Measurements from ENCODE around the gene MEIS1.

The MEIS1 gene

GRCh38 chr2:66567729-66568128 is 132.8 kb downstream of the MEIS1 start:
- no peak for DNase-seq (ENCODE audit: low spot score)

- no peak for DNase-seq (ENCODE audit: low spot score)
These were observed 133.8 kb downstream of the MEIS1 start for GRCh38 chr2:66568650-66569300.

GRCh38 chr2:66569321-66569851 is 134.5 kb downstream of the MEIS1 start:
- no peak for DNase-seq (ENCODE audit: low spot score)

DNA sequence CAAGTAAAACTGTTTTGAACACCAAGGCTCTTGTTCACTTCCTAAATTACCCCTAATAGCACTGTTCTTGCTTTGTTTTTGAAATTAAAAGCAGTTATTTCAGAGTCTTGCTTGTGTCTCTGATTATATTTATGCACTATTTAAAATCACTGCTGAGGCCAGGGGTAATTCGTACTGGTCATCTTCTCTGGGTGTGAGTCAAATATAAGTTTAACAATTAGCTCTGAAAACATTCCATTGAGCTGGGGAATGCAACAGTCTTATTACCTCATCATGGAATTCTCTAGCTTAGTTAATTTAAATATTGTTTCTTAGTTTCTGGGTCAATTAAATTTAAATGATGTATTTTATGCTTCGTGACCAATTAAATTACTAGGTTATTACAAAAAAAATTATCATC is 135.0 kb downstream of the MEIS1 start:
- no peak for DNase-seq (ENCODE audit: low spot score)

DNA sequence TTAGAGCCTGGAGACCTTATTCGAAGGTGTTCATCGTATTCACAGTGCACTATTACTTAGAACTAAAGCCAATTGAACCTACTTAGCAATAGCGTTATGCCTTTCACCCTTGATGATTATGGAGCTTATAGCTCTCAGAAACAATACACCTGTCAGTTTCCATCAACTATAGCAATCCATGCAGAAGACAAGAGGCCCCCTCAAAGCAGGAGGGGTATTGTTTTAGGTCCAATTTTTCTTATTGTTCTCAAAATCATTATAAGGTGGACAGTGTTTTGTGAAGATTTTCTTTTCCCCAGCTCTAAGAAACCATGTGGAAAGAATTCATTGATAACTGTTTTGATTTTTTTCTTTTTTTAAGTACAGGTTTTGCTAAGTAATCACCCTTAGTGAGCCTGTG is 135.5 kb downstream of the MEIS1 start:
- DNase-seq (ENCODE audit: low spot score), result no peak

- DNase-seq (ENCODE audit: low spot score), result no peak
These were observed 137.0 kb downstream of the MEIS1 start for GRCh38 chr2:66571918-66572317.

DNA sequence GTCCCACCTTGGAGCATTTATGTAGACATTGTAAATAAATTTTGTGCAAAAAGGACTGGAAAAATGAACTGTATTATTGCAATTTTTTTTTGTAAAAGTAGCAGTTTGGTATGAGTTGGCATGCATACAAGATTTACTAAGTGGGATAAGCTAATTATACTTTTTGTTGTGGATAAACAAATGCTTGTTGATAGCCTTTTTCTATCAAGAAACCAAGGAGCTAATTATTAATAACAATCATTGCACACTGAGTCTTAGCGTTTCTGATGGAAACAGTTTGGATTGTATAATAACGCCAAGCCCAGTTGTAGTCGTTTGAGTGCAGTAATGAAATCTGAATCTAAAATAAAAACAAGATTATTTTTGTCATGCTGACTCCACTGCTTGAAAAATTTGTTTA is 137.5 kb downstream of the MEIS1 start:
- DNase-seq (ENCODE audit: low spot score), result no peak

- DNase-seq (ENCODE audit: low spot score), result no peak
These were observed 138.5 kb downstream of the MEIS1 start for GRCh38 chr2:66573416-66573815.

DNA sequence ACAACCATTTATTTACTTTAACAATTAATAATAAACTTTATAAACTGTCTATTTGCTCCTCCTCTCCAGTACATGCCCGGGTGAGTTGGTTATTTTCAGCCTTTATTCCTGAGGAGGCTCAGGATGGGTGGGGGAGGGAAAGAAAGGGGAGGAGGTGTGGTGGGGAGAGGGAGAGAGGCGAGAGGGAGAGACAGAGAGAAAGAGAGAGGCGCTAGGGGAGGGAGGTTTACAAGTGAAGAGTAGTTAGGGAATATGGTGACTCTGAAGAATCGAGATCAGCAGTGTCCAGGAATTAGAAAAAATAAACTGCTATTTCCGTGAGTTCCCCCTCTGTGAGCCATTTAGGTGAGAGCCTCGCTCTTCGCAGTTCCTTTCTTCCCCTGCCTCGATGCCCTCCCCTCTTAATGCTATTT is 138.9 kb downstream of the MEIS1 start:
- no peak for DNase-seq (ENCODE audit: low spot score)

GRCh38 chr2:66574701-66575624 is 140.0 kb downstream of the MEIS1 start:
- DNase-seq (ENCODE audit: low spot score), result no peak

- no peak for DNase-seq (ENCODE audit: low spot score)
These were observed 140.8 kb downstream of the MEIS1 start for GRCh38 chr2:66575625-66576310.

DNA sequence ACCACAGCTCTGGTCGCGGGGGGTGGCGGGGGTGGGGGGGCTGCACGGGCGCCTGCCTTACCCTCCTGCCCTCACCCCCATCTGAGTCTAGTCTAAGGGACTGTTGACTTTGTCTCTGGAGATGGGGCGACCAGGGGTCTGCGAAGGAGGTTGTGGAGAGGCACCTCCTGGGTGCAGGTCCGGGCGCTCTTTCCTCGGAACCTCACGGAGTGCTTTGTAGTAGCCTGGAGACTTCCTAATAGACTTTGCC is 141.3 kb downstream of the MEIS1 start:
- DNase-seq (ENCODE audit: low spot score), result no peak

- no peak for DNase-seq (ENCODE audit: low spot score)
These were observed 141.8 kb downstream of the MEIS1 start for GRCh38 chr2:66576561-66577320.

DNA sequence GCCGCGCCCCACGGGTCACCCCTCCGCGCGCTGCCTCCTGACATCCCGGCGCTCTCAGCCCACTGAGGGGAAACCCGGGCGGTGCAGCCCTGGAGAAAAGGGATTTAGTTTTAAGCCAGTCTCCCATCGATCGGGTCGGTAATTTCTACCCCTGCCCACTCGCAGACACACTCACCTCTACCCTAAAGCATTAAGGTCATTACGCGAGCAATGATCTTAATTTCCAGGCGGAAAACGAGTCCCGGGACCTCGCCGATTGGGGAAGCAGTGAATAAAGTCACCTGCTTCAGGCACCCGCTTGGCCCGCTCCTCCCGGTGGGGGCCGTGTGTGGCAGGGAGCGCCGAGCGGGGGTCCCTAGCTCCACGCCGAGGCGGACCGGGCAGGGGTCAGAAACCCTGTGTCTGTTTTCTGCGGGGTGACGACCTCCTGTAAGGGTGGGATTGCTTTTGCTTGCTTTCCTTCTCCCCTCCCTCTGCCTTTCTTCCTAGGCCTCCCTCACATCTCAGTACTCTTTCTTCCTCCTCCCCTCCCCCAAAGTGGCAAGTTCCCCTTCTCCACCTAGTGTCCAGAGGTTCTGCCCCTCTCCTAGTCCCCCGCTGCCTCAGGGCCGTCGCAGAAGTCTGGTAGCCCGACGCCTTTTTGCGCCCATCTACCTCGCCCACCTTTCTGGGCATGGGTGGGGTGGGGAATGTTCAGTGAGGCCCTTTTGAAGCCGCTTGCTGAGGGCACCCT is 142.6 kb downstream of the MEIS1 start:
- no peak for DNase-seq (ENCODE audit: low spot score)

DNA sequence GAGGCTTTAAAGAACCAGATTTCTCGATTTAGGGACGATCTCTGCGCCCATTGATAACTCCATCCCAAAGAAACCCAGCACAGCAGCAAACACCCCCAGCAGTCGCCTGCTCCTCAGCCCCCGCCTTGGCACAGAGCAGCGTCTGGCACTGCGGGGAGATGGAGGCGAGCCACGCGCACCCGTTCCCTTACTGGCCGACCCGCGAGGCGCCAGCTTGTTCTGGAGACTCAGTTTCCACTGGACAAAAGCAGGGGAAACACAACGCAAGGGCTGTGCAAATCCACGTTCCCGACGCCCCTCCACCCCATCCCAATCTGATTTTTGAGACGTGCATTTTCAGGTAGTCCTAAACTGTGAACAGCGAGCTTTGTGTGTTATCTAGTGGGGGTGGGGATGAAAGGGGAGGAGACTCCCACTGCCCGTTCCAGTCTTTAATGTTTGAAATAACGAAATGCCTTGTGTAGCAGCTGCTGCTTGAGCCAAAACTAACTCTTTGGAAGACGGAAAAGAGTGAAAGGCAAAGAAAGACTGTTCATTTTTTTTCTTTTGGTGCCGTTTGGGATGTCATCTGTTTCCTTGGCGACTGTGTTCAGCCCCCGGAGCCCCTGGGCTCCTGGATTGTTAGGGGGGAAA is 143.2 kb downstream of the MEIS1 start:
- no peak for DNase-seq (ENCODE audit: low spot score)

- DNase-seq (ENCODE audit: low spot score), result no peak
These were observed 143.8 kb downstream of the MEIS1 start for GRCh38 chr2:66578687-66579106.

DNA sequence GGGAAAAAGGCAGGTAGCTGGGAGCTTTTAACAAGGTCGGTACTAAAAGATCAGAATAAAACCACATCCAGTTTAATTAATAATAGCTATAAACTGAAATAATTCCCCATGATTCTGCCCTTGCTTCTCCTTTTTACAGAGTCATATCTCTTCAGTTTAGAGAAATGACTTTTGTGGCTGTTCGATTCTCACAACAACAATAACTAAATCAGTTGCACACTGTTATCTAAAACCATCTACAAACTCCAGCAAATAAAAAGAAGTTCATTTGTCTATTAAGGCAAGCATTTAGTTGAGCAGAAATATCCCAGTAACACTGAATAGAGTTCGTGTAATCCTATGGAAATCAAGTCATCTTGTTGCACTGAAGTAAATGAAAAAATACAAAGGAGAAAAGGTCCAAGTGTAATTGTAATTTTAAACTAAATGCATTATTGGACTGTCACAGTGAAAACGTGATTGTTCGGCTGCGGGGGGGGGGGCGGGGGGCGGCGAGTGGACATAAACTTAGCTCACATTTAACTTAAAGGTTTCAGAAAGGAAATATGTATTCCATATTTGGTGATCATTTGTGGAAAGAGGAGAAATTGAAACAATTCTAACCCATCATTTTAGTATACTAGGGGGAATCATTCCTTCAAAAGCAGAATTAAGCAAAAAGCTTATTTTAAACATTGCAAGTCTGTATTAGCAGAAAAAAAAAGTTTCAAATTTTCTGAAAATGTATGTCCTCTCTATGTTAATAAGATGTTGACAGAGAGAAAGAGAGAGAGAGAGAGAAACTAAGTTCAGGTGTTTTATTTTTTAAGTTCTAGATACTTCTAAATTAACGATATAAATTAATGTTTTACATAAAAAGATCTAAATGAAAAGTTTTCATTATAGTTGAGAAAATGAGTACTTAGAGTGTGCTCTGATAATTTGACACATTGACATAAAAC is 144.5 kb downstream of the MEIS1 start:
- DNase-seq (ENCODE audit: low spot score), result no peak

DNA sequence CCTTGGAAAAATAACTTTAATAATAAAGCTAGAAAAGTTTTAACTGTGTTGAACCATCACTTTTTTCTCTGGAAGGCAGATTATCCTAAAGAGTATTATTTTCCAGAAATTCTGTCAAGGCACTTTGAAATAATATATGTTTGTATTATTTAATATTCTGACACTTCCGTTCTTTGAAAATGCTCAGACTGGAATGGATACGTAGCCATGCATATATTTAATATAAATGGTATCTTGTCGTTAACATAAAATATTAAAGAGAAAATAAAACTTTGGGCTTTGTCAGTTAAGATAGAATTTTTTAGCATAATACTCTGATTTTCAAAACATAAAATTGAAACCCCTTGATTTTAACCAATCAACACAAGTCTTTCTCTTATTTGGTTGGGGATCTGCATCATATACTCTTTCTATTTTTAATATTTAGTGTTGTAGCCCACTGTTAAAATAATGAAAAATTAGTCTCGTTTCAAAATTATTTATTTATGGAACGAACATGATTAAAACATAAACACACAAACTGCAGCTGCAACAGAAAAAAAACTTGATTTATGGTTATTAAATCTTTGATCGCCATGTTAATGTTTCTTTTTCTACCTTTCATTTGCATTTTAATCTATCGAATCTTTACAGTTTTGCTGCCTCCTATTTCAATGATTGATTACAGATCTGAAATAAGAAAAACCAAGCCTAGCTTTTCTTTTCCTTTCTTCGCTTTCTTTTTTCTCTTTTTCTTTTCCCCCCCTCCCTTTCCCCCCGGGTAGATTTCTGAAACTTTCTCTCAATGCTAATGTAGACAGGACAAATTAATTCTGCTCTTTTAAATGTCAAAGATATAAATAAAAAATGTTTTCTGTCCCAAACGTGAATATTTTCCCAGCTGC is 145.5 kb downstream of the MEIS1 start:
- no peak for DNase-seq (ENCODE audit: low spot score)

Data from kidney capillary endothelial cell (primary cell).